Measurements from ENCODE around the gene CACNA2D2. TPM values are rescaled to one million over a fixed set of nuclear protein-coding genes. Genes with fewer than 3 reads are reported as not detected.

Gene CACNA2D2
- total and polyA plus RNA-seq, 2 of the 4 experiments (the other 2 are of a cell fraction): 0.15 TPM; not detected in 1

GRCh38 chr3:50537421-50538129, 34.1 kb upstream of the CACNA2D2 start:
- H3K79me1 ChIP-seq (ENCODE audit: low read depth in 1 of 2, low read length in 2 of 2): no peaks in the 10 kb centered on the region
- no peak overlapping the region for H2AFZ ChIP-seq (replicated peaks; ENCODE audit: low read length, poor library complexity)
- H3K9ac ChIP-seq (ENCODE audit: low read depth, low read length): no peak overlapping the region
- dilution Hi-C loops (cut with HindIII; ENCODE audit: low sequenced_read_pairs, unreplicated experiment): no loop called here
- H2BK15ac ChIP-seq (ENCODE audit: low read depth, low read length): no peak overlapping the region
- TF ChIP-seq CEBPB (IDR thresholded peaks at IDR 0.05; ENCODE audit: low read depth, low read length) (no peak), FOS (IDR thresholded peaks at IDR 0.05; ENCODE audit: low read depth, low read length) (no peak)
- WGBS, 2 experiments (ENCODE audit: extremely low coverage in 2 of 2, insufficient read length in 1 of 2): 63% methylated on average over 1 of the region's 4 CpGs; no CpG with 5 or more reads in 1 of the 2 experiments
- H4K8ac ChIP-seq (ENCODE audit: low read depth in 2 of 2, low read length in 2 of 2): no peak overlapping the region
- no peak overlapping the region for H3K4me2 ChIP-seq (ENCODE audit: low read depth, low read length)
- POLR2A ChIA-PET (ENCODE audit: unreplicated experiment): no interaction called here
- no peaks in the 10 kb centered on the region for H3K4me1 ChIP-seq (ENCODE audit: control insufficient read depth, insufficient read depth, low read length)
- H3K23ac ChIP-seq (ENCODE audit: low read depth, low read length): no peak overlapping the region
- peaks cover 74% of the 10 kb centered on the region for H3K27me3 ChIP-seq (ENCODE audit: control insufficient read depth, insufficient read depth, low read length)
- H2AK9ac ChIP-seq (replicated peaks; ENCODE audit: low read depth, low read length, poor library complexity): no peak overlapping the region
- CTCF ChIA-PET: no interaction called here
- H3K27ac ChIP-seq (ENCODE audit: insufficient read depth, low read length): no peak overlapping the region
- BruUV-seq (replicated peaks): no TSS peak
- H3K9me3 ChIP-seq (ENCODE audit: control insufficient read depth, insufficient read depth, low read length): no peaks in the 10 kb centered on the region
- no peak overlapping the region for H3K14ac ChIP-seq (replicated peaks; ENCODE audit: low read depth, low read length)
- no peak overlapping the region for H3K4me3 ChIP-seq (ENCODE audit: insufficient read depth, low read depth, low read length)
- no peaks in the 10 kb centered on the region for H4K20me1 ChIP-seq (ENCODE audit: insufficient read depth, low read length)
- H2BK5ac ChIP-seq (ENCODE audit: low read depth, low read length, poor library complexity, severe bottlenecking): no peak overlapping the region
- no peak for ATAC-seq (ENCODE audit: low read depth)
- H3K4ac ChIP-seq (ENCODE audit: low read depth, low read length): no peak overlapping the region
- no peaks in the 10 kb centered on the region for H3K36me3 ChIP-seq (ENCODE audit: control insufficient read depth, insufficient read depth, low read length)
- H2BK20ac ChIP-seq (ENCODE audit: low read depth, low read length): no peak overlapping the region
- H3K18ac ChIP-seq (ENCODE audit: low read depth, low read length): no peak overlapping the region
- H2BK120ac ChIP-seq (ENCODE audit: low read depth, low read length): no peak overlapping the region
- no peak overlapping the region for H4K5ac ChIP-seq (ENCODE audit: low read depth, low read length)
- intact Hi-C loops (cut with micrococcal nuclease): no loop called here
- no peak for DNase-seq
- H3K56ac ChIP-seq (ENCODE audit: extremely low read depth, insufficient read depth, low read length): no peak overlapping the region
- H2AK5ac ChIP-seq (ENCODE audit: low read depth, low read length): no peak overlapping the region
- H4K91ac ChIP-seq (ENCODE audit: insufficient read depth, low read depth, low read length): no peak overlapping the region
- in situ Hi-C loops (cut with MboI; ENCODE audit: low sequenced_read_pairs): no loop called here
- H3K9me1 ChIP-seq (ENCODE audit: insufficient read depth, low read length): no peaks in the 10 kb centered on the region
